HCT116 (cell line): ENCODE measurements around the gene SORCS2. TPM values are rescaled to one million over a fixed set of nuclear protein-coding genes. Genes with fewer than 3 reads are reported as not detected.

Source experiments
- ATAC-seq: fragments of 200-7000 bp; cut with Tn5 transposase; 2 replicates; pipeline ENCODE4 v1.9.1; 2020; ENCODE audit warnings: mild to moderate bottlenecking, moderate library complexity
- BruUV-seq: library from RNA; stranded (reverse); fragments of 400-500 nt; replicated peaks from 2 replicates; lab custom pipeline; 2021; lab: Mats Ljungman, UMichigan
- CTCF ChIA-PET: fragments of 300-600 bp; sonication (Branson Sonifier 250); formaldehyde crosslinking; loops from one replicate; lab custom pipeline; 2021; ENCODE audit warnings: antibody characterized with exemption; lab: Charles Lee
- POLR2A ChIA-PET: fragments of 300-600, 350-600 bp; sonication (Branson Sonifier 250); formaldehyde crosslinking; loops from one replicate; lab custom pipeline; 2021; ENCODE audit warnings: antibody characterized with exemption; lab: Charles Lee
- RAD21 ChIA-PET, 2 experiments: fragments of 300-600 bp; sonication (Branson Sonifier 250); formaldehyde crosslinking; loops; one replicate each; lab custom pipeline; 2023; ENCODE audit warnings: low total read pairs in 2 of 2; ENCODE audit not compliant: uncharacterized antibody in 2 of 2, unreplicated experiment in 2 of 2, low non-redundant PET in 1 of 2; lab: Charles Lee
- DNase-seq: peaks from one replicate; pipeline ENCODE4 v3.0.0-alpha.2; 2010; ENCODE audit warnings: low read depth, low spot score
- H2AFZ ChIP-seq: fragments of 200-600 bp; shearing (Covaris generic), sonication (generic); 2 replicates; pipeline ENCODE4 v1.6.1; 2017; ENCODE audit warnings: low read depth, mixed run types, mixed read lengths, antibody characterized with exemption, low read length; ENCODE audit not compliant: poor library complexity, severe bottlenecking
- H3K27ac ChIP-seq: 2 replicates; pipeline ENCODE4 v1.5.1; 2012; ENCODE audit warnings: low read depth, low read length
- H3K27me3 ChIP-seq: fragments of 200-600 bp; sonication (generic); 2 replicates; pipeline ENCODE4 v1.6.1; 2016; ENCODE audit warnings: mixed run types, low read length, mixed read lengths; ENCODE audit not compliant: insufficient read depth
- H3K36me3 ChIP-seq, 2 experiments: fragments of 200-500 bp in 1 of 2; fragments of 200-600 bp in 1 of 2; sonication (Bioruptor generic) in 1 of 2; sonication (generic) in 1 of 2; 2 replicates each; pipeline versions ENCODE4 v1.5.1 to v1.6.1; 2014 to 2016; ENCODE audit warnings: low read length in 2 of 2, inconsistent platforms in 1 of 2, mixed read lengths in 1 of 2, mixed run types in 1 of 2; ENCODE audit not compliant: insufficient read depth in 2 of 2, control insufficient read depth in 1 of 2
- H3K4me1 ChIP-seq, 2 experiments: fragments of 200-600 bp in 1 of 2; sonication (generic) in 1 of 2; 2 replicates each; pipeline versions ENCODE4 v1.5.1 to v1.6.1; 2012 to 2017; ENCODE audit warnings: low read length in 2 of 2, inconsistent platforms in 1 of 2, mild to moderate bottlenecking in 1 of 2, mixed read lengths in 1 of 2, mixed run types in 1 of 2, moderate library complexity in 1 of 2; ENCODE audit not compliant: insufficient read depth in 2 of 2, control insufficient read depth in 1 of 2
- H3K4me2 ChIP-seq: fragments of 200-600 bp; sonication (generic); 2 replicates; pipeline ENCODE4 v1.6.1; 2017; ENCODE audit warnings: mixed run types, low read length, mixed read lengths
- H3K4me3 ChIP-seq, 2 experiments: fragments of 200-600 bp in 1 of 2; sonication (generic) in 1 of 2; replicated peaks in 1 of 2; 2 replicates each; pipeline ENCODE4 v1.5.1; 2011 to 2016; ENCODE audit warnings: low read length in 2 of 2, control low read depth in 1 of 2, low read depth in 1 of 2, mild to moderate bottlenecking in 1 of 2, mixed read lengths in 1 of 2, mixed run types in 1 of 2
- H3K79me2 ChIP-seq: fragments of 200-600 bp; sonication (generic); 2 replicates; pipeline ENCODE4 v1.6.1; 2017; ENCODE audit warnings: mild to moderate bottlenecking, mixed run types, low read length, moderate library complexity, mixed read lengths; ENCODE audit not compliant: insufficient read depth
- H3K9ac ChIP-seq: fragments of 200-600 bp; sonication (generic); 2 replicates; pipeline ENCODE4 v1.6.1; 2016; ENCODE audit warnings: low read length, mixed read lengths
- H3K9me2 ChIP-seq: fragments of 200-600 bp; sonication (generic), shearing (Covaris generic); 2 replicates; pipeline ENCODE4 v1.6.1; 2017; ENCODE audit warnings: mixed run types, mild to moderate bottlenecking, moderate library complexity; ENCODE audit not compliant: insufficient read depth
- H3K9me3 ChIP-seq, 2 experiments: fragments of 200-500 bp in 1 of 2; fragments of 200-600 bp in 1 of 2; sonication (Bioruptor generic) in 1 of 2; sonication (generic) in 1 of 2; 2 replicates each; pipeline ENCODE4 v1.6.1; 2014 to 2017; ENCODE audit warnings: low read length in 2 of 2, mixed read lengths in 2 of 2, inconsistent platforms in 1 of 2, low read depth in 1 of 2, mild to moderate bottlenecking in 1 of 2, mixed run types in 1 of 2, moderate library complexity in 1 of 2; ENCODE audit not compliant: control insufficient read depth in 1 of 2, insufficient read depth in 1 of 2
- H4K20me1 ChIP-seq: fragments of 200-600 bp; sonication (generic), shearing (Covaris generic); 2 replicates; pipeline ENCODE4 v1.6.1; 2017; ENCODE audit warnings: mixed run types, mild to moderate bottlenecking, moderate library complexity; ENCODE audit not compliant: insufficient read depth
- CBX3 ChIP-seq: IDR thresholded peaks from 2 replicates; pipeline ENCODE4 v1.6.1; 2012; ENCODE audit warnings: low read depth
- CTCF ChIP-seq, 3 experiments: fragments of 200-600 bp in 1 of 3; sonication (generic) in 1 of 3; IDR thresholded peaks in 2 of 3; conservative IDR thresholded peaks in 1 of 3; 2 replicates each; pipeline ENCODE4 v1.5.1; 2012 to 2017; ENCODE audit warnings: low read depth in 2 of 3, low read length in 2 of 3, antibody characterized with exemption in 1 of 3, borderline replicate concordance in 1 of 3, control low read depth in 1 of 3, mild to moderate bottlenecking in 1 of 3, mixed read lengths in 1 of 3, mixed run types in 1 of 3, moderate library complexity in 1 of 3; ENCODE audit not compliant: insufficient read depth in 1 of 3
- EGR1 ChIP-seq: IDR thresholded peaks from 2 replicates; pipeline ENCODE4 v1.6.1; 2012; ENCODE audit warnings: low read depth
- FOSL1 ChIP-seq: IDR thresholded peaks from 2 replicates; pipeline ENCODE4 v1.6.1; 2012; ENCODE audit warnings: low read depth
- REST ChIP-seq: IDR thresholded peaks from 2 replicates; pipeline ENCODE4 v1.6.1; 2012; ENCODE audit warnings: low read depth
- SIN3A ChIP-seq: IDR thresholded peaks from 2 replicates; pipeline ENCODE4 v1.6.1; 2012; ENCODE audit warnings: low read depth
- SRF ChIP-seq: IDR thresholded peaks from 2 replicates; pipeline ENCODE4 v1.6.1; 2012; ENCODE audit warnings: low read depth
- YY1 ChIP-seq: IDR thresholded peaks from 2 replicates; pipeline ENCODE4 v1.6.1; 2011; ENCODE audit warnings: low read length, low read depth, moderate library complexity, mild to moderate bottlenecking; ENCODE audit not compliant: insufficient replicate concordance; ENCODE audit errors: extremely low read depth
- ZBTB33 ChIP-seq: IDR thresholded peaks from 2 replicates; pipeline ENCODE4 v1.6.1; 2011; ENCODE audit warnings: mild to moderate bottlenecking, low read length, moderate library complexity; ENCODE audit not compliant: insufficient replicate concordance; ENCODE audit errors: extremely low read depth
- ZFX ChIP-seq: fragments of 450-650 bp; IDR thresholded peaks from 2 replicates; pipeline ENCODE4 v1.6.1; 2017
- intact Hi-C: fragments of 100-400 bp; cut with micrococcal nuclease; formaldehyde crosslinking; loops from 2 replicates; pipeline ENCODE4 v1.10.0; 2022
- total RNA-seq: library from RNA; stranded (reverse); gene quantifications from one replicate; pipeline ENCODE4 v1.2.1, GENCODE V29; 2021; ENCODE audit not compliant: unreplicated experiment

The SORCS2 gene
- total RNA-seq, 1 experiment from 2014 or later, result 0.37 TPM

GRCh38 chr4:7150036-7150635 is 42.2 kb upstream of the SORCS2 start:
- RAD21 ChIA-PET, result no interaction called here
- H3K9me2 ChIP-seq, result no peaks in the 10 kb centered on the region
- H3K36me3 ChIP-seq, result no peaks in the 10 kb centered on the region
- TF ChIP-seq FOSL1 (no peak), SRF (no peak), ZBTB33 (no peak), SIN3A (no peak), YY1 (no peak), EGR1 (no peak), REST (no peak), CBX3 (no peak), CTCF (IDR thresholded peaks at IDR 0.05 in 2 of 3, conservative IDR thresholded peaks at IDR 0.05 in 1 of 3; ENCODE audit: borderline replicate concordance in 1 of 3, insufficient read depth in 1 of 3, low read depth in 2 of 3, low read length in 2 of 3) (no peak), ZFX (no peak)
- intact Hi-C loops, result no loop called here
- ATAC-seq (no peak), DNase-seq (no peak)
- H4K20me1 ChIP-seq, result no peaks in the 10 kb centered on the region
- POLR2A ChIA-PET, result no interaction called here
- no peak overlapping the region for H3K9ac ChIP-seq
- CTCF ChIA-PET, result no interaction called here
- no peak overlapping the region for H2AFZ ChIP-seq
- H3K9me3 ChIP-seq, result no peaks in the 10 kb centered on the region
- no peak overlapping the region for H3K4me3 ChIP-seq
- no TSS peak for BruUV-seq
- no peak overlapping the region for H3K4me2 ChIP-seq
- no peak overlapping the region for H3K27ac ChIP-seq
- no peaks in the 10 kb centered on the region for H3K79me2 ChIP-seq
- H3K4me1 ChIP-seq, result peaks cover 0 to 7% of the 10 kb centered on the region in 2 experiments; a peak in 2 of 4 replicates
- peaks cover 3% of the 10 kb centered on the region; the same call in 1 of the 2 replicates for H3K27me3 ChIP-seq
